GM12872 (cell line): ENCODE measurements around the gene MIS18BP1.

Source experiments
- CTCF ChIP-seq: IDR thresholded peaks from 3 replicates; pipeline ENCODE4 v1.5.1; 2011; ENCODE audit warnings: low read depth, mild to moderate bottlenecking, low read length, moderate library complexity; ENCODE audit not compliant: insufficient read depth

MIS18BP1 gene

GRCh38 chr14:45169906-45170305 lies 83.1 kb downstream of the MIS18BP1 start:
- no peak for TF ChIP-seq CTCF

GRCh38 chr14:45156067-45156466 lies 96.9 kb downstream of the MIS18BP1 start:
- no peak for TF ChIP-seq CTCF
